H1 (cell line): ENCODE data around the gene PI16.

Experiments used
- BACH1 ChIP-seq: IDR thresholded peaks from 2 replicates; pipeline ENCODE4 v1.6.1; 2012; ENCODE audit warnings: low read length, improper control_type of control experiment
- BRCA1 ChIP-seq: IDR thresholded peaks from 2 replicates; pipeline ENCODE4 v1.6.1; 2012; ENCODE audit warnings: low read depth, low read length, improper control_type of control experiment
- CBX5 ChIP-seq: fragments of 300-800, 300-1000 bp; sonication (generic); IDR thresholded peaks from 2 replicates; pipeline ENCODE4 v1.7.1; 2016; ENCODE audit warnings: antibody characterized with exemption, low read length, low read depth
- EZH2 ChIP-seq: fragments of 200-600 bp; sonication (generic); IDR thresholded peaks from 2 replicates; pipeline ENCODE4 v1.7.1; 2012; ENCODE audit warnings: low read depth, mild to moderate bottlenecking, moderate library complexity, low read length, inconsistent platforms; ENCODE audit not compliant: severe bottlenecking
- MAFK ChIP-seq: IDR thresholded peaks from 2 replicates; pipeline ENCODE4 v1.6.1; 2012; ENCODE audit warnings: low read depth, mild to moderate bottlenecking, improper control_type of control experiment, low read length
- POLR2A ChIP-seq, 2 experiments: IDR thresholded peaks; 1 replicate in 1 of 2; 2 replicates in 1 of 2; pipeline ENCODE4 v1.6.1; 2011; ENCODE audit warnings: low read depth in 2 of 2, low read length in 2 of 2, mild to moderate bottlenecking in 2 of 2; ENCODE audit errors: control extremely low read depth in 1 of 2
- POLR2AphosphoS5 ChIP-seq: IDR thresholded peaks from 2 replicates; pipeline ENCODE4 v1.6.1; 2011; ENCODE audit warnings: low read depth, low read length
- TAF1 ChIP-seq: IDR thresholded peaks from 2 replicates; pipeline ENCODE4 v1.6.1; 2011; ENCODE audit warnings: mild to moderate bottlenecking, low read depth, low read length

DNA sequence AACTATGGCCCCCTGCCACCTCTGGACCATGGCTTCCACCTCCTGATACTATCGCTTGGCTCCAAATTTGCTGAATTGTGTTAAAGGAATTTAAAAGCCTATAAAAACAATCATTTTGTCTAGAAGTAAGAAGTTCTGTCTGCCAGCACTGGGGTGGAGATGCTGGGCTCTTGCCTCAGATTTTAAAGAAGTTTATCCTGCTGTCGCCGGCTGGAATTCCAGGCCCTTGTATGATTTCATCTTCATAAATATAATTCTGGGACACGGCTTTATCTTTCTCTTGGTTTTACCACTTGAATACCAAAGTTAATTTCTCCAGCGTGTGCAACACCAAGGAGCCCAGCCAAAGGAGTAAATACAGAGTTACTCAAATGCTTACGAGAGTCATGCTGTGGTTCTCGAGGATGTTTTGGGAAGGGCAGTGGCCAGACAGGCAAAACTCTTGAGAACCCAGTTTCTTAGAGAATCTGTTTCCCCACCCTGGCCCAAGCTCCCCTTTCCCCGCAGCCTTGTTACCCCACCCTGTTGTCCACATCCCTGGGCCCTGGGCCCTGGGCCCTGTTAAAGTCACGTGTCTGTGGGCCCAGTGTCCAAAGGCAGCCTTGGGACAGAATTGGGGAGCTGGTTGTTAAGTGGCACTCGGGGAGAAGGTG is 36.9 kb upstream of the PI16 start:
- TF ChIP-seq TAF1: no peak
- no peak for TF ChIP-seq POLR2AphosphoS5
- TF ChIP-seq POLR2A (IDR thresholded peaks at IDR 0.05; ENCODE audit: control extremely low read depth in 1 of 2, low read depth in 2 of 2, low read length in 2 of 2): no peak
- TF ChIP-seq CBX5: no peak
- no peak for TF ChIP-seq BACH1
- TF ChIP-seq EZH2: no peak
- no peak for TF ChIP-seq BRCA1
- no peak for TF ChIP-seq MAFK
